Endodermal cell (in vitro differentiated cells): ENCODE results near the gene SIRPD. TPM values are rescaled to one million over a fixed set of nuclear protein-coding genes. Genes with fewer than 3 reads are reported as not detected.

Experiments used
- DNase-seq: peaks from one replicate; pipeline ENCODE4 v3.0.0-alpha.2; 2017
- H3K27ac ChIP-seq: 2 replicates; pipeline ENCODE4 v1.5.1; 2013; ENCODE audit warnings: mild to moderate bottlenecking, low read depth, low read length, moderate library complexity
- H3K27me3 ChIP-seq: 2 replicates; pipeline ENCODE4 v1.6.1; 2013; ENCODE audit warnings: mild to moderate bottlenecking, low read length, moderate library complexity; ENCODE audit not compliant: insufficient read depth, control insufficient read depth, poor library complexity, severe bottlenecking
- H3K36me3 ChIP-seq: 2 replicates; pipeline ENCODE4 v1.7.0; 2013; ENCODE audit warnings: mild to moderate bottlenecking, low read length, moderate library complexity; ENCODE audit not compliant: control insufficient read depth, insufficient read depth
- H3K4me1 ChIP-seq: one replicate; pipeline ENCODE4 v1.7.0; 2013; ENCODE audit warnings: low read length; ENCODE audit not compliant: control insufficient read depth, insufficient read depth
- H3K4me3 ChIP-seq: 2 replicates; pipeline ENCODE4 v1.5.1; 2013; ENCODE audit warnings: mild to moderate bottlenecking, low read length, moderate library complexity
- H3K9ac ChIP-seq: 2 replicates; pipeline ENCODE4 v1.6.1; 2013; ENCODE audit warnings: mild to moderate bottlenecking, low read length, moderate library complexity; ENCODE audit not compliant: poor library complexity, severe bottlenecking; ENCODE audit errors: extremely low read depth
- H3K9me3 ChIP-seq: 2 replicates; pipeline ENCODE4 v1.6.1; 2013; ENCODE audit warnings: mild to moderate bottlenecking, low read length, moderate library complexity; ENCODE audit not compliant: control insufficient read depth
- H3K27ac Mint-ChIP-seq: 2 replicates; pipeline ENCODE4 v1.8.0; 2020; ENCODE audit warnings: mixed read lengths
- H3K27me3 Mint-ChIP-seq: 2 replicates; pipeline ENCODE4 v1.8.0; 2021; ENCODE audit warnings: mild to moderate bottlenecking, mixed read lengths; ENCODE audit not compliant: insufficient read depth
- H3K36me3 Mint-ChIP-seq: 2 replicates; pipeline ENCODE4 v1.8.0; 2020; ENCODE audit warnings: low read depth, mixed read lengths
- H3K4me1 Mint-ChIP-seq: 2 replicates; pipeline ENCODE4 v1.8.0; 2020; ENCODE audit warnings: mixed read lengths
- H3K4me3 Mint-ChIP-seq: 2 replicates; pipeline ENCODE4 v1.8.0; 2020; ENCODE audit warnings: mild to moderate bottlenecking, moderate library complexity, mixed read lengths
- H3K9me3 Mint-ChIP-seq: 2 replicates; pipeline ENCODE4 v1.8.0; 2020; ENCODE audit warnings: mild to moderate bottlenecking, mixed read lengths
- WGBS, 2 experiments: methylation state at CpG; one replicate each; pipeline versions ENCODE4 v1.1.5 to v1.1.7; 2013; ENCODE audit warnings: missing lambda C conversion rate in 2 of 2, mixed read lengths in 1 of 2; ENCODE audit not compliant: insufficient coverage in 1 of 2, insufficient read length in 1 of 2; 5-methylcytosine and 5-hydroxymethylcytosine counted together
- total RNA-seq, 2 donors: library from RNA; stranded (reverse); fragmentation: NEBNext Ultra II Directional in 1 of 2; extraction: Animal tissue kit (Norgen Biotek cat#: 25700) in 1 of 2; gene quantifications; 2 replicates in 1 of 2; 3 replicates in 1 of 2; pipeline ENCODE4 v1.2.1, GENCODE V29; 2021
- TF ChIP-seq, protein P1 (sequence below): fragments of 200-600 bp; sonication (generic); conservative IDR thresholded peaks from 2 replicates; pipeline ENCODE4 v1.5.0; 2021; ENCODE audit warnings: antibody characterized with exemption, mild to moderate bottlenecking

SIRPD gene
- total RNA-seq, 2 donors from 2014 or later = not detected

GRCh38 chr20:1491281-1491840 lies 66.1 kb downstream of the SIRPD start, which contains the start of gene SIRPB2:
Gene SIRPB2, minus strand, starts transcription at chr20:1491420. Its CDS starts 61 bp downstream, at chr20:1491359.
- 88 to 92% methylated on average over 4 to 11 of the region's 11 CpGs for WGBS, 2 experiments

DNA sequence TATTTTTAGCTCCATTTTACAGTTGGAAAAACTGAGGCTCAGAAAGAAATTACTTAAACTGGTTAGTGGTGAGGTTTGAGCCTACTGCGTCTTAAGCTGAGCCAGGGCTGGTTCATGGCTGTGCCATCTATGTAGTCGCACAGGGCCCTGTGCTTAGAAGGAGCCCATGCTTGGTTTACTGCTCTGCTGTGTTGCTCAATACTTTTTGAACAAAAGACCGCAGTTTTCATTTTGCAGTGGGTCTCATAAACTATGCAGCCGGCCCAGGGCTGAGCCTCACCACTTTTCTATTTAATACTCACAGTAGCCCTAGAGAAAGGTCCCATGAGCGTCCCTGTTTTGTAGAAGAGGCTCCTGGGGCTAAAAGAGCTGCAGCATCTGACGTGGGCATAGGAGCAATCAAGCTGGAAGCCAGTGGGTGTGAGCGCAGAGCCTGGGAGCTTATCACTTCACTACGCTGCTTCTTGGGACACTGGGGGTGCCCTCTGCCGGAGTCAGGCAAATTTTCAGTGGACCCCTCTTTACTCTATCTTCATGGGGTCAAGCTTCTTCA lies 66.8 kb downstream of the SIRPD start:
- Mint-ChIP-seq H3K36me3 (no peaks in the 10 kb centered on the region), H3K4me1 (no peaks in the 10 kb centered on the region), H3K4me3 (no peak overlapping the region), H3K27ac (no peak overlapping the region), H3K9me3 (no peaks in the 10 kb centered on the region), H3K27me3 (peaks cover 31% of the 10 kb centered on the region)
- no peak overlapping the region for H3K4me3 ChIP-seq
- H3K4me1 ChIP-seq = no peaks in the 10 kb centered on the region
- peaks cover 14% of the 10 kb centered on the region for H3K27me3 ChIP-seq
- no peak for DNase-seq
- TF ChIP-seq, protein P1, sequence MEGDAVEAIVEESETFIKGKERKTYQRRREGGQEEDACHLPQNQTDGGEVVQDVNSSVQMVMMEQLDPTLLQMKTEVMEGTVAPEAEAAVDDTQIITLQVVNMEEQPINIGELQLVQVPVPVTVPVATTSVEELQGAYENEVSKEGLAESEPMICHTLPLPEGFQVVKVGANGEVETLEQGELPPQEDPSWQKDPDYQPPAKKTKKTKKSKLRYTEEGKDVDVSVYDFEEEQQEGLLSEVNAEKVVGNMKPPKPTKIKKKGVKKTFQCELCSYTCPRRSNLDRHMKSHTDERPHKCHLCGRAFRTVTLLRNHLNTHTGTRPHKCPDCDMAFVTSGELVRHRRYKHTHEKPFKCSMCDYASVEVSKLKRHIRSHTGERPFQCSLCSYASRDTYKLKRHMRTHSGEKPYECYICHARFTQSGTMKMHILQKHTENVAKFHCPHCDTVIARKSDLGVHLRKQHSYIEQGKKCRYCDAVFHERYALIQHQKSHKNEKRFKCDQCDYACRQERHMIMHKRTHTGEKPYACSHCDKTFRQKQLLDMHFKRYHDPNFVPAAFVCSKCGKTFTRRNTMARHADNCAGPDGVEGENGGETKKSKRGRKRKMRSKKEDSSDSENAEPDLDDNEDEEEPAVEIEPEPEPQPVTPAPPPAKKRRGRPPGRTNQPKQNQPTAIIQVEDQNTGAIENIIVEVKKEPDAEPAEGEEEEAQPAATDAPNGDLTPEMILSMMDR = no peak
- no peak overlapping the region for H3K27ac ChIP-seq
- H3K9ac ChIP-seq = no peak overlapping the region
- WGBS, 2 experiments = 93 to 95% methylated on average over 6 to 9 of the region's 9 CpGs
- no peaks in the 10 kb centered on the region for H3K36me3 ChIP-seq
- H3K9me3 ChIP-seq = peaks cover 9% of the 10 kb centered on the region

More at GRCh38 chr20:1491281-1491840, 66.1 kb downstream of the SIRPD start, which contains the start of gene SIRPB2:
- DNase-seq = no peak
- H3K9me3 Mint-ChIP-seq = no peaks in the 10 kb centered on the region
- H3K27ac Mint-ChIP-seq = no peak within 1 kb of the TSS
- H3K36me3 Mint-ChIP-seq = no peaks in the 10 kb centered on the region
- H3K4me3 ChIP-seq = no peak within 1 kb of the TSS
- TF ChIP-seq, protein P1 = no peak
- peaks cover 9% of the 10 kb centered on the region for H3K9me3 ChIP-seq
- peaks cover 14% of the 10 kb centered on the region for H3K27me3 ChIP-seq
- no peaks in the 10 kb centered on the region for H3K4me1 ChIP-seq
- peaks cover 35% of the 10 kb centered on the region for H3K27me3 Mint-ChIP-seq
- H3K4me1 Mint-ChIP-seq = no peaks in the 10 kb centered on the region
- no peak within 1 kb of the TSS for H3K9ac ChIP-seq
- no peaks in the 10 kb centered on the region for H3K36me3 ChIP-seq
- H3K27ac ChIP-seq = no peak within 1 kb of the TSS
- no peak within 1 kb of the TSS for H3K4me3 Mint-ChIP-seq

DNA sequence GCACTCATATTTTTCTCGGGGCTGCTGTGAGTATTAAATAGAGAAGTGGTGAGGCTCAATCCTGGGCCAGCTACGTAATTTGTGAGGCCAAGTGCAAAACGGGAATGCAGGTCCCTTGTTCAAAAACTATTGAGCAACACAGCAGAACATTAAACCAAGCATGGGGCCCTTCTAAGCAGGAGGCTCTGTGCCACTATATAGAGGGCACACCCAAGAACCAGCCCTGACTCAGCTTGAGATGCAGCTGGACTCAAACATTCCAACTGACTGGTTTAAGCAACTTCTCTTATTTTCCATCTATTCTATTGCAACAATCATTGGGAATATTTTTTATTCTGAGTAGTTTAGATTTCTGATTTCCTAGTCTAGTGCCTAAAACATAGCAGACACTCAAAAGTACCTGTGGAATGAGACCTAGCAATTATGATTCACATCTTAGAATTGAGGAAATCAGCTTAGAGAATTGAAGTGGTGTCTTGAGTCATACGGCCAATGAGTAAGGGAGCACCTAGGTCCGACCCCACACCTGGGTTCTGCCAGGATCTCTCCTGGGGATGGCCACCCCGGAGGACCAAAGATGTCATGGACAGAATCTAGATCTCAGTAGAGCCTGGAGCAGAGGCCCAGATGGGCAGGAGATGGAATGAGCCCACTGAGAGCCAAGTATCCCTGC lies 67.6 kb downstream of the SIRPD start:
- Mint-ChIP-seq H3K9me3 (no peaks in the 10 kb centered on the region), H3K4me1 (no peaks in the 10 kb centered on the region), H3K27ac (no peak overlapping the region), H3K4me3 (no peak overlapping the region), H3K36me3 (no peaks in the 10 kb centered on the region), H3K27me3 (peaks cover 26% of the 10 kb centered on the region)
- H3K4me3 ChIP-seq = no peak overlapping the region
- H3K27ac ChIP-seq = no peak overlapping the region
- H3K36me3 ChIP-seq = no peaks in the 10 kb centered on the region
- no peak for DNase-seq
- TF ChIP-seq, protein P1 = no peak
- no peaks in the 10 kb centered on the region for H3K4me1 ChIP-seq
- H3K27me3 ChIP-seq = peaks cover 14% of the 10 kb centered on the region
- H3K9me3 ChIP-seq = peaks cover 9% of the 10 kb centered on the region
- 89 to 96% methylated on average over 4 to 6 of the region's 6 CpGs for WGBS, 2 experiments
- no peak overlapping the region for H3K9ac ChIP-seq
